Measurements from ENCODE around the gene HNRNPUL1.

HNRNPUL1 gene

GRCh38 chr19:41309180-41310032 lies 45.2 kb downstream of the HNRNPUL1 start:
- DNase-seq (ENCODE audit: low read depth): peak; percentile 20

GRCh38 chr19:41310033-41310831 lies 46.1 kb downstream of the HNRNPUL1 start, which contains the start of gene CCDC97:
Gene CCDC97 (plus strand): TSS chr19:41310172. CDS start chr19:41310311, 139 bp downstream.
- peak; percentile 85 for DNase-seq (ENCODE audit: low read depth)

- DNase-seq (ENCODE audit: low read depth): peak; percentile 29
These were observed 46.9 kb downstream of the HNRNPUL1 start for GRCh38 chr19:41311072-41311471.

- peak; percentile 19 for DNase-seq (ENCODE audit: low read depth)
These were observed 47.4 kb downstream of the HNRNPUL1 start for GRCh38 chr19:41311613-41312012.

GRCh38 chr19:41316306-41316920 lies 52.2 kb downstream of the HNRNPUL1 start:
- no peak for DNase-seq (ENCODE audit: low read depth)

GRCh38 chr19:41318696-41319499 lies 54.7 kb downstream of the HNRNPUL1 start:
- no peak for DNase-seq (ENCODE audit: low read depth)

GRCh38 chr19:41319500-41320184 lies 55.5 kb downstream of the HNRNPUL1 start:
- peak; percentile 16 for DNase-seq (ENCODE audit: low read depth)

- no peak for DNase-seq (ENCODE audit: low read depth)
These were observed 56.0 kb downstream of the HNRNPUL1 start for GRCh38 chr19:41320185-41320518.

GRCh38 chr19:41320568-41320967 lies 56.4 kb downstream of the HNRNPUL1 start:
- DNase-seq (ENCODE audit: low read depth): no peak

- DNase-seq (ENCODE audit: low read depth): no peak
These were observed 57.0 kb downstream of the HNRNPUL1 start for GRCh38 chr19:41321204-41321599.

- peak; percentile 91 for DNase-seq (ENCODE audit: low read depth)
These were observed 57.6 kb downstream of the HNRNPUL1 start for GRCh38 chr19:41321600-41322270.

- no peak for DNase-seq (ENCODE audit: low read depth)
These were observed 58.3 kb downstream of the HNRNPUL1 start for GRCh38 chr19:41322451-41322850.

- peak; percentile 87 for DNase-seq (ENCODE audit: low read depth)
These were observed 58.9 kb downstream of the HNRNPUL1 start for GRCh38 chr19:41323023-41323422.

- peak; percentile 98 for DNase-seq (ENCODE audit: low read depth)
These were observed 59.4 kb downstream of the HNRNPUL1 start for GRCh38 chr19:41323430-41324125.

- no peak for DNase-seq (ENCODE audit: low read depth)
These were observed 60.1 kb downstream of the HNRNPUL1 start for GRCh38 chr19:41324231-41324702.

- DNase-seq (ENCODE audit: low read depth): peak; percentile 89
These were observed 60.9 kb downstream of the HNRNPUL1 start for GRCh38 chr19:41324921-41325639.

- no peak for DNase-seq (ENCODE audit: low read depth)
These were observed 61.4 kb downstream of the HNRNPUL1 start for GRCh38 chr19:41325640-41325946.

- DNase-seq (ENCODE audit: low read depth): peak; percentile 90
These were observed 62.0 kb downstream of the HNRNPUL1 start for GRCh38 chr19:41325947-41326706.

All from EH (cell line).